Prostate gland (tissue), 2 donors: ENCODE results near the gene HPS4. TPM values are rescaled to one million over a fixed set of nuclear protein-coding genes. Genes with fewer than 3 reads are reported as not detected.
A peak's percentile ranks its signal among the peaks of the same experiment; 100 is the strongest.

Source experiments
- DNase-seq: peaks from one replicate; pipeline ENCODE4 v3.0.0-alpha.2; 2019; ENCODE audit warnings: low spot score
- H3K27ac ChIP-seq, 2 donors: fragments of 200-600 bp; sonication (generic); 2 replicates each; pipeline ENCODE4 v1.5.1; 2017 to 2019
- H3K27me3 ChIP-seq: fragments of 200-600 bp; sonication (generic); replicated peaks from 2 replicates; pipeline ENCODE4 v1.5.1; 2019; ENCODE audit not compliant: insufficient read depth
- H3K36me3 ChIP-seq, 2 donors: fragments of 200-600 bp; sonication (generic); 1 replicate in 1 of 2; 2 replicates in 1 of 2; pipeline versions ENCODE4 v1.5.1 to v1.8.1; 2017 to 2019
- H3K4me1 ChIP-seq: fragments of 200-600 bp; sonication (generic); replicated peaks from 2 replicates; pipeline ENCODE4 v1.5.1; 2019
- H3K4me3 ChIP-seq, 2 donors: fragments of 200-600 bp; sonication (generic); 2 replicates each; pipeline ENCODE4 v1.5.1; 2017 to 2019
- H3K9me3 ChIP-seq: fragments of 200-600 bp; sonication (generic); 2 replicates; pipeline ENCODE4 v1.5.1; 2017
- CTCF ChIP-seq, 4 experiments: fragments of 200-600 bp in 2 of 4; fragments of 450-650 bp in 2 of 4; sonication (generic) in 2 of 4; IDR thresholded peaks; 1 replicate in 3 of 4; 2 replicates in 1 of 4; pipeline ENCODE4 v1.5.1; 2016 to 2019; ENCODE audit warnings: antibody characterized with exemption in 4 of 4, mild to moderate bottlenecking in 2 of 4, moderate library complexity in 2 of 4
- POLR2A ChIP-seq: fragments of 450-650 bp; IDR thresholded peaks from one replicate; pipeline ENCODE4 v1.6.1; 2016; ENCODE audit warnings: antibody characterized with exemption, mild to moderate bottlenecking
- POLR2AphosphoS5 ChIP-seq: sonication (generic); formaldehyde crosslinking; IDR thresholded peaks from one replicate; pipeline ENCODE4 v1.6.1; 2017; ENCODE audit warnings: antibody characterized with exemption
- WGBS: methylation state at CpG from one replicate; pipeline ENCODE4 v1.1.5; 2018; 5-methylcytosine and 5-hydroxymethylcytosine counted together
- intact Hi-C: fragments of 100-400 bp; cut with DNase I; formaldehyde crosslinking; loops from one replicate; pipeline ENCODE4 v1.14.2; 2022
- total RNA-seq, 2 donors: library from RNA; depleted of rRNA; stranded (reverse); fragments of >200 nt; gene quantifications; one replicate each; pipeline ENCODE4 v1.1.0, GENCODE V29; 2016

The HPS4 gene
- total RNA-seq, 2 donors from 2014 or later: 25.3 to 83.9 TPM

- intact Hi-C loops: no loop called here
- Histone ChIP-seq H3K36me3 (no peaks in the 10 kb centered on the region), H3K9me3 (no peaks in the 10 kb centered on the region), H3K27me3 (no peaks in the 10 kb centered on the region), H3K4me1 (no peaks in the 10 kb centered on the region), H3K4me3 (no peak overlapping the region), H3K27ac (no peak overlapping the region)
- no peak for DNase-seq
- TF ChIP-seq POLR2A (no peak), CTCF (IDR thresholded peaks at IDR 0.05) (no peak), POLR2AphosphoS5 (no peak)
Measured at GRCh38 chr22:26426924-26427323, 56.7 kb downstream of the HPS4 start.

GRCh38 chr22:26418620-26419019 is 65.0 kb downstream of the HPS4 start:
- TF ChIP-seq CTCF (IDR thresholded peaks at IDR 0.05): no peak
- no peak for TF ChIP-seq POLR2A
- TF ChIP-seq POLR2AphosphoS5: no peak
- Histone ChIP-seq H3K27ac (no peak overlapping the region), H3K27me3 (no peaks in the 10 kb centered on the region), H3K36me3 (no peaks in the 10 kb centered on the region), H3K4me1 (no peaks in the 10 kb centered on the region), H3K4me3 (no peak overlapping the region), H3K9me3 (no peaks in the 10 kb centered on the region)
- no peak for DNase-seq
- intact Hi-C loops: no loop called here
- 18% methylated on average over 3 of the region's 3 CpGs for WGBS

GRCh38 chr22:26417406-26417805 is 66.2 kb downstream of the HPS4 start:
- Histone ChIP-seq H3K4me1 (no peaks in the 10 kb centered on the region), H3K4me3 (no peak overlapping the region), H3K27me3 (no peaks in the 10 kb centered on the region), H3K27ac (no peak overlapping the region), H3K36me3 (no peaks in the 10 kb centered on the region), H3K9me3 (no peaks in the 10 kb centered on the region)
- DNase-seq: no peak
- TF ChIP-seq CTCF (IDR thresholded peaks at IDR 0.05) (no peak), POLR2A (no peak), POLR2AphosphoS5 (no peak)
- 88% methylated on average over 3 of the region's 3 CpGs for WGBS
- intact Hi-C loops: no loop called here

- Histone ChIP-seq H3K4me1 (no peaks in the 10 kb centered on the region), H3K36me3 (no peaks in the 10 kb centered on the region), H3K4me3 (no peak overlapping the region), H3K27ac (no peak overlapping the region), H3K9me3 (no peaks in the 10 kb centered on the region), H3K27me3 (no peaks in the 10 kb centered on the region)
- 6% methylated on average over 9 of the region's 9 CpGs for WGBS
- intact Hi-C loops: no loop called here
- TF ChIP-seq POLR2AphosphoS5 (peak; percentile 77), CTCF (IDR thresholded peaks at IDR 0.05) (no peak)
- peak; percentile 69 for DNase-seq
Measured at GRCh38 chr22:26416670-26417276, 66.8 kb downstream of the HPS4 start.

GRCh38 chr22:26416256-26416655 is 67.3 kb downstream of the HPS4 start:
- TF ChIP-seq POLR2AphosphoS5 (no peak), POLR2A (no peak), CTCF (IDR thresholded peaks at IDR 0.05) (no peak)
- intact Hi-C loops: no loop called here
- Histone ChIP-seq H3K27me3 (no peaks in the 10 kb centered on the region), H3K9me3 (no peaks in the 10 kb centered on the region), H3K36me3 (no peaks in the 10 kb centered on the region), H3K27ac (no peak overlapping the region), H3K4me3 (no peak overlapping the region), H3K4me1 (no peaks in the 10 kb centered on the region)
- no peak for DNase-seq
- whole genome bisulfite sequencing: 19% methylated on average over 4 of the region's 4 CpGs
